ENCODE measurements around the gene DYRK1A. TPM values are rescaled to one million over a fixed set of nuclear protein-coding genes. Genes with fewer than 3 reads are reported as not detected.

Gene DYRK1A
- total and polyA plus RNA-seq, 2 experiments from 2014 or later = 4.2 to 61.7 TPM

DNA sequence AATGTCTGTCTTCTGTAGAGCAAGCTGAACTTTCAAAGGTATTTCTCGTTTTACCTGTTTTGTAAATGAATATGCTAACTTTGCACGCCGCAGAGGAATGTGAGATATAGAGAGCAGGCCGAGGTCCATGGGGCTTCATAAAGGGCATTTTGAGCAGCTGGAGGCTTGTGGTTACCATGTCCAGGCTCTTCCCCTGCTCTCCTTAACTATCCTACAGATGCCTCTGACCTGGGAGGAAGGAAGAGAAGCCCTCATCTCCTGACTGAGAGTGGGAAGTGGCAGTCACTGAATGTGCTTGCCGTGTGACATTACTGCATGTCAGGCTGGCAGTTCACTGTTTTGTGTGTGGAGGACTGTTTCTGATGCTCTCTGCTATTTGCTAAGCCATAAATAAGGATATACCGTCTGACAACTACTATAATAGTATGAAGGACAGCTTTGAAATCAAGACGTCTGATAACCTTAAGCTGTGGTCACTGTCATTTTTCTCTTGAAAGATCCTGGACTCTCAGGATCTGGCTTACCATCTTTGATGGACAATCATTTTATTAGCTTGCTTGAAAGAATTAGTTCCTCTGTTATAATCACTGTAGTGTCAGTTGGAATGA lies 92.2 kb downstream of the DYRK1A start:
- peaks cover 72% of the 10 kb centered on the region for H3K4me1 ChIP-seq (ENCODE audit: low read depth)
- no peak overlapping the region for H3K4me3 ChIP-seq
- TF ChIP-seq, protein P1, sequence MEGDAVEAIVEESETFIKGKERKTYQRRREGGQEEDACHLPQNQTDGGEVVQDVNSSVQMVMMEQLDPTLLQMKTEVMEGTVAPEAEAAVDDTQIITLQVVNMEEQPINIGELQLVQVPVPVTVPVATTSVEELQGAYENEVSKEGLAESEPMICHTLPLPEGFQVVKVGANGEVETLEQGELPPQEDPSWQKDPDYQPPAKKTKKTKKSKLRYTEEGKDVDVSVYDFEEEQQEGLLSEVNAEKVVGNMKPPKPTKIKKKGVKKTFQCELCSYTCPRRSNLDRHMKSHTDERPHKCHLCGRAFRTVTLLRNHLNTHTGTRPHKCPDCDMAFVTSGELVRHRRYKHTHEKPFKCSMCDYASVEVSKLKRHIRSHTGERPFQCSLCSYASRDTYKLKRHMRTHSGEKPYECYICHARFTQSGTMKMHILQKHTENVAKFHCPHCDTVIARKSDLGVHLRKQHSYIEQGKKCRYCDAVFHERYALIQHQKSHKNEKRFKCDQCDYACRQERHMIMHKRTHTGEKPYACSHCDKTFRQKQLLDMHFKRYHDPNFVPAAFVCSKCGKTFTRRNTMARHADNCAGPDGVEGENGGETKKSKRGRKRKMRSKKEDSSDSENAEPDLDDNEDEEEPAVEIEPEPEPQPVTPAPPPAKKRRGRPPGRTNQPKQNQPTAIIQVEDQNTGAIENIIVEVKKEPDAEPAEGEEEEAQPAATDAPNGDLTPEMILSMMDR (IDR thresholded peaks at IDR 0.05; ENCODE audit: low read depth, low read length) = no peak
- H3K27ac ChIP-seq = peak overlapping the region; percentile 61
- H3K9me3 ChIP-seq (ENCODE audit: low read depth) = no peaks in the 10 kb centered on the region
- H3K27me3 ChIP-seq = no peaks in the 10 kb centered on the region
- H3K36me3 ChIP-seq = no peaks in the 10 kb centered on the region
- no peak for DNase-seq (ENCODE audit: low read depth in 1 of 2, low spot score in 1 of 2)

DNA sequence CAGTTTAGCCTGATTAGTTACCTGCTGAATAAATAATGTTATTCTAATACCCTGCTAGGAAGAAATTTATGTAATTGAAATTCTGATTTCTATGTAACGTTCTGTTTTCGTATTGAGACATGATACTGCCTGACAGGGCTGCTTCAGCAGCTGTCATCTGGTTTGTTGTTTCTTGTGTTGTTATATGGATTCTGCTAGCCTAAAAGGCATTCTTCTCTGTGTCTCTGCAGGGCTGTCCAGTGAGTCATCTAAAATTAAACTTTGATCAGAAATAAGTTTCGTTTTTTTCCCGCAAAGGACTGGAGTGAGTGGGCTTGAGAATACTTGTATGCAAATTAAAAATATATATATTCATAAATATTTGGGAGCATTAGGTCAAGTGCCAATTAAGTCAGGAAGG lies 93.0 kb downstream of the DYRK1A start:
- Histone ChIP-seq H3K27ac (peak overlapping the region; percentile 61), H3K27me3 (no peaks in the 10 kb centered on the region), H3K36me3 (no peaks in the 10 kb centered on the region), H3K9me3 (ENCODE audit: low read depth) (no peaks in the 10 kb centered on the region), H3K4me1 (ENCODE audit: low read depth) (peaks cover 71% of the 10 kb centered on the region), H3K4me3 (no peak overlapping the region)
- TF ChIP-seq, protein P1 (IDR thresholded peaks at IDR 0.05; ENCODE audit: low read depth, low read length) = no peak
- peak in 1 of 2 donors; percentile 26 for DNase-seq (ENCODE audit: low read depth in 1 of 2, low spot score in 1 of 2)

DNA sequence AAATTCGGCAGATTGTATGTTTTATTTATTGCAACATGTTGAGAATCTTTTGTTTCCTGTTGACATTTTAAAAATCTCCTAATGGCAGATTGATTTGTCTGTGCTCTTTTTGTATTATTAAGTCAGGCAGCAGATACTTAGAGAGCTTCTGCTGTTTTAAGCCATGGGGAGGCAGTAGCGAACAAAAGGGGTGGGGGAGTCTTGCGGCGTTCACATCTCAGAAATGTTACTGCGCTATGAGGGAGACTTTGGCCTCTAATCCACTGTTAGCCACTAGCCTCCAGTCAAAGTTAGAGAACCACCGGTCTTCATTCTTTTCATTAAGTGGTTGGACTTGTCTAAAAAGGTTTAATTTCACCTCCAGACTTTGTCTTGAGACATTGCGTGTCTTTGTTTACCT lies 93.6 kb downstream of the DYRK1A start:
- peak in 1 of 2 donors; percentile 34 for DNase-seq (ENCODE audit: low read depth in 1 of 2, low spot score in 1 of 2)
- Histone ChIP-seq H3K27me3 (no peaks in the 10 kb centered on the region), H3K4me1 (ENCODE audit: low read depth) (peaks cover 64% of the 10 kb centered on the region), H3K4me3 (no peak overlapping the region), H3K36me3 (no peaks in the 10 kb centered on the region), H3K27ac (no peak overlapping the region), H3K9me3 (ENCODE audit: low read depth) (no peaks in the 10 kb centered on the region)
- TF ChIP-seq, protein P1 (IDR thresholded peaks at IDR 0.05; ENCODE audit: low read depth, low read length) = peak; percentile 19

- TF ChIP-seq, protein P1 (IDR thresholded peaks at IDR 0.05; ENCODE audit: low read depth, low read length) = no peak
- no peaks in the 10 kb centered on the region for H3K9me3 ChIP-seq (ENCODE audit: low read depth)
- no peaks in the 10 kb centered on the region for H3K36me3 ChIP-seq
- H3K27me3 ChIP-seq = no peaks in the 10 kb centered on the region
- peak in 1 of 2 donors; percentile 25 for DNase-seq (ENCODE audit: low read depth in 1 of 2, low spot score in 1 of 2)
- peak overlapping the region; percentile 78 for H3K27ac ChIP-seq
- peaks cover 54% of the 10 kb centered on the region for H3K4me1 ChIP-seq (ENCODE audit: low read depth)
- no peak overlapping the region for H3K4me3 ChIP-seq
Measured at GRCh38 chr21:37461479-37461878, 94.9 kb downstream of the DYRK1A start.

DNA sequence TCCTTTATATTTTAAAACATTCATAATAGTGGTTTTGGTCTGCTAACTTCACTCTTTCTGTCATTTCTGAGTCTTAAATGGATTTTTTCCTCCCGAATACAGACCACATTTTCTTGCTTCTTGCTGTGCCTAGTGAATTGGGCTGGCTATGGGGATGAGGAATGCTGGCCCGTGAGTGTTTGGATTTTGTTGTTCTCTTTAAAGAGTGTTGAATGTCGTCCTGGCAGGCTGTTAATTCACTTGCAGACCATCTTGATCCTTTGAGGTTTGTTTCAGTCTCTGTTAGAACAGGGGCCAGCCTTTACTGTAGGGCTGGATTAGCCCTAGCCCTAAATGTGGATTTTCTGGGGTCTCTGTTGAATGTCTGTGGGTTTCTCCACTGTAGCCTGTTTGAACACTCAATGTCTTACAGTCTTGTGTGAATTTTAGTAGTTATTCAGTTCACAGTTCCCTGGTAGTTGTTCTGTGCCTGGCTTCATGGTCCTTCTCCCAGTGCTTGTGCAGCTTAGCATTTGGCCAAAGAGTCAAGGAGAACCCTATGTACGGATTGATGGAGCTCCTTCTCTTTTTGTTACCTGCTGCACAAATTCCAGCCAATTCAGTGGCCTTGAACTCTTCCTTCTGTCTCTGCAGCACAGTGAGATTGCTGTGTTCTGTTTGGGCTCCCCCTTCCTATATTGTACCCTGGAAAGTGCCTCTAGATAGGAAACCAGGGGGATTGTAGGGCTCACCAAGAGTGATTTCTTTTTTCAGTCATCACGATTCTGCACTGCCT lies 95.7 kb downstream of the DYRK1A start:
- Histone ChIP-seq H3K27me3 (no peaks in the 10 kb centered on the region), H3K9me3 (ENCODE audit: low read depth) (no peaks in the 10 kb centered on the region), H3K4me1 (ENCODE audit: low read depth) (peaks cover 54% of the 10 kb centered on the region), H3K27ac (peak overlapping the region; percentile 78), H3K4me3 (no peak overlapping the region), H3K36me3 (no peaks in the 10 kb centered on the region)
- no peak for DNase-seq (ENCODE audit: low read depth in 1 of 2, low spot score in 1 of 2)
- TF ChIP-seq, protein P1 (IDR thresholded peaks at IDR 0.05; ENCODE audit: low read depth, low read length) = no peak

Data from cardiac muscle cell (in vitro differentiated cells and primary cell).